Muscle of leg (tissue), 11 donors: ENCODE measurements around the gene NRIP2. TPM values are rescaled to one million over a fixed set of nuclear protein-coding genes. Genes with fewer than 3 reads are reported as not detected.
A peak's percentile ranks its signal among the peaks of the same experiment; 100 is the strongest.

Experiments
- DNase-seq: peaks from one replicate; pipeline ENCODE4 v3.0.0; 2013
- H3K27ac ChIP-seq: one replicate; pipeline ENCODE4 v1.5.1; 2013; ENCODE audit warnings: mild to moderate bottlenecking, low read length, control low read depth
- H3K27me3 ChIP-seq: one replicate; pipeline ENCODE4 v1.6.1; 2013; ENCODE audit warnings: low read length; ENCODE audit not compliant: control insufficient read depth, insufficient read depth
- H3K36me3 ChIP-seq: one replicate; pipeline ENCODE4 v1.6.1; 2013; ENCODE audit warnings: low read length; ENCODE audit not compliant: control insufficient read depth, insufficient read depth
- H3K4me1 ChIP-seq: one replicate; pipeline ENCODE4 v1.6.1; 2013; ENCODE audit warnings: low read length; ENCODE audit not compliant: control insufficient read depth, insufficient read depth
- H3K4me3 ChIP-seq: one replicate; pipeline ENCODE4 v1.5.1; 2013; ENCODE audit warnings: low read length, control low read depth
- H3K9me3 ChIP-seq: replicated peaks from 2 replicates; pipeline ENCODE4 v1.6.1; 2013; ENCODE audit warnings: low read depth, low read length; ENCODE audit not compliant: control insufficient read depth
- WGBS: methylation state at CpG from one replicate; pipeline ENCODE4 v1.1.5; 2013; ENCODE audit warnings: missing lambda C conversion rate; ENCODE audit not compliant: insufficient coverage; 5-methylcytosine and 5-hydroxymethylcytosine counted together
- polyA plus RNA-seq, 8 donors: library from polyadenylated mRNA; unstranded; fragments of 120-200 nt; gene quantifications; one replicate each; pipeline versions ENCODE4 v1.2.1 to v1.2.3, GENCODE V29; 2013; ENCODE audit warnings: inconsistent platforms in 1 of 8, low replicate concordance in 1 of 8; ENCODE audit not compliant: insufficient read length in 8 of 8, insufficient read depth in 1 of 8
- total RNA-seq: library from RNA; stranded (reverse); fragments of 120-200 nt; gene quantifications from one replicate; pipeline ENCODE4 v1.2.4, GENCODE V29; 2013

NRIP2 gene
- total and polyA plus RNA-seq, 9 donors, result 2.3 to 6.6 (median 5.7) TPM

GRCh38 chr12:2812290-2813213 lies 22.3 kb downstream of the NRIP2 start, which contains the start of gene ITFG2:
ITFG2 (plus strand) TSS chr12:2812668; CDS start chr12:2812761, 93 bp downstream.
- Histone ChIP-seq H3K4me1 (peaks cover 11% of the 10 kb centered on the region), H3K36me3 (peaks cover 11% of the 10 kb centered on the region), H3K27me3 (no peaks in the 10 kb centered on the region), H3K9me3 (no peaks in the 10 kb centered on the region), H3K27ac (peak within 1 kb of the TSS; percentile 90), H3K4me3 (peak within 1 kb of the TSS; percentile 60)
- DNase-seq, result peak; percentile 100
- under 1% methylated on average over 41 of the region's 48 CpGs for WGBS

DNA sequence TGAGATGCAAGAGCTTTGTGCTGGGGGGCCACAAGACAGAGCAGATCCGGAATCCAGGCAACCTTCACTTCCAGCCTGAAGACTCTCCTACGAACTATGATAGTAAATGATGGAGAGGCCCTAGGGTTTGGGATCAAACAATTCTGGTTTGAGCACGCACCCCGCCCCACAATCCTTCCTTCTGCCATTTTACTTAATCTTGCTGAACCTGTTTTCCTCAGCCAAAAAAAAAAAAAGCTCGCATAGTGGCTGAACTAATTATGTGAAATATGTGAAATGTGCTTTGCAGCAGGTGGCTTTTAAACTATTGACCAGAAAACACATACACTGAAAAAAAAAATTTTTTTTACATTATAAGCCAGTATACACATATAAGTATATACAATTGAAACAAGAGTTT lies 23.0 kb downstream of the NRIP2 start:
- WGBS, result no CpG with 5 or more reads among the region's 5 CpGs
- H3K36me3 ChIP-seq, result peaks cover 5% of the 10 kb centered on the region
- peak overlapping the region; percentile 81 for H3K27ac ChIP-seq
- DNase-seq, result no peak
- peaks cover 11% of the 10 kb centered on the region for H3K4me1 ChIP-seq
- no peaks in the 10 kb centered on the region for H3K27me3 ChIP-seq
- no peaks in the 10 kb centered on the region for H3K9me3 ChIP-seq
- peak overlapping the region; percentile 60 for H3K4me3 ChIP-seq

- Histone ChIP-seq H3K27me3 (no peaks in the 10 kb centered on the region), H3K27ac (no peak overlapping the region), H3K9me3 (no peaks in the 10 kb centered on the region), H3K4me3 (no peak overlapping the region), H3K4me1 (peaks cover 2% of the 10 kb centered on the region), H3K36me3 (peaks cover 34% of the 10 kb centered on the region)
- no peak for DNase-seq
- 86% methylated on average over 2 of the region's 6 CpGs for WGBS
Observed at GRCh38 chr12:2806700-2807099, 28.1 kb downstream of the NRIP2 start.

GRCh38 chr12:2805143-2805520 lies 29.7 kb downstream of the NRIP2 start:
- DNase-seq, result peak; percentile 27
- WGBS, result no CpG with 5 or more reads among the region's 2 CpGs

GRCh38 chr12:2804393-2805142 lies 30.3 kb downstream of the NRIP2 start:
- Histone ChIP-seq H3K9me3 (no peaks in the 10 kb centered on the region), H3K4me3 (no peak overlapping the region), H3K27ac (no peak overlapping the region), H3K36me3 (peaks cover 55% of the 10 kb centered on the region), H3K27me3 (no peaks in the 10 kb centered on the region), H3K4me1 (no peaks in the 10 kb centered on the region)
- peak; percentile 45 for DNase-seq
- WGBS, result no CpG with 5 or more reads among the region's 5 CpGs

More at GRCh38 chr12:2805143-2805520, 29.7 kb downstream of the NRIP2 start:
- H3K27ac ChIP-seq, result no peak overlapping the region
- H3K27me3 ChIP-seq, result no peaks in the 10 kb centered on the region
- H3K36me3 ChIP-seq, result peaks cover 49% of the 10 kb centered on the region
- H3K4me1 ChIP-seq, result no peaks in the 10 kb centered on the region
- H3K9me3 ChIP-seq, result no peaks in the 10 kb centered on the region
- no peak overlapping the region for H3K4me3 ChIP-seq

DNA sequence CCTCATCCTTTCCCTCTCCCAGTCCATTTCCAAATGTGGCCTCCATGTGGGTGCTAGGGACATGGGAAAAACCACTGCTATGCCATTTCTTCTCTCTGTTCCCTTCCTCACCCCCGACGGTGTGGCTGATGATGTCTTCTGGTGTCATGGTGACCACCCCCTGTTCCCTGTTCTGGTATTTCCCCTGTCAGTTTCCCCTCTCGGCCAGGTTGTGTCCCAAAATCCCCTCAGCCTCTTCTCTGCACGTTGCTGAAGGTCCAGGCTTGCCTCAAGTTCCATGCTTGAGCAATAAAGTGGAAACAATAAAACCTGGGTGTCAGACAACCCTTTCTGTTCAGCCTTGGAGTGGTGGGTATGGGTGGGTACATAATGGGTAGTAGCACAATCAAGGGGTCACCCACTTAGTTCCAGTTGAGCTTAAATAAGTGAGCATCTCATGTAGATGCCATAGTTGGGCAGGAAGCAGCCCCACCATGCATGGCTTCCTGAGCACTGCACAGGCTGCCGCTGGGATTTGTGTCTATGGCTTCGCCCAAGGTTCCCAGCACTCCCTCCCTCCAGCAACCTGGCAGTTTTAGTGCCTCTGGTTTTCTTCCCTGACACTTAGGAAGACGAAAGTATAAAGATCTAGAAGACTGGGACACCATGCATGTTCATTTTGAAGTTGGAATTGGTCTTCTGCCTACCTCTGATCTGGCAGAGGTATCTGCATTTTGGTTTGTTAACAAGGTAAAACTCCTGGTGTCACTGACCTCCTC lies 31.0 kb downstream of the NRIP2 start:
- Histone ChIP-seq H3K27me3 (no peaks in the 10 kb centered on the region), H3K4me3 (no peak overlapping the region), H3K4me1 (no peaks in the 10 kb centered on the region), H3K27ac (no peak overlapping the region), H3K36me3 (peaks cover 62% of the 10 kb centered on the region), H3K9me3 (no peaks in the 10 kb centered on the region)
- WGBS, result 74% methylated on average over 3 of the region's 7 CpGs
- DNase-seq, result no peak

DNA sequence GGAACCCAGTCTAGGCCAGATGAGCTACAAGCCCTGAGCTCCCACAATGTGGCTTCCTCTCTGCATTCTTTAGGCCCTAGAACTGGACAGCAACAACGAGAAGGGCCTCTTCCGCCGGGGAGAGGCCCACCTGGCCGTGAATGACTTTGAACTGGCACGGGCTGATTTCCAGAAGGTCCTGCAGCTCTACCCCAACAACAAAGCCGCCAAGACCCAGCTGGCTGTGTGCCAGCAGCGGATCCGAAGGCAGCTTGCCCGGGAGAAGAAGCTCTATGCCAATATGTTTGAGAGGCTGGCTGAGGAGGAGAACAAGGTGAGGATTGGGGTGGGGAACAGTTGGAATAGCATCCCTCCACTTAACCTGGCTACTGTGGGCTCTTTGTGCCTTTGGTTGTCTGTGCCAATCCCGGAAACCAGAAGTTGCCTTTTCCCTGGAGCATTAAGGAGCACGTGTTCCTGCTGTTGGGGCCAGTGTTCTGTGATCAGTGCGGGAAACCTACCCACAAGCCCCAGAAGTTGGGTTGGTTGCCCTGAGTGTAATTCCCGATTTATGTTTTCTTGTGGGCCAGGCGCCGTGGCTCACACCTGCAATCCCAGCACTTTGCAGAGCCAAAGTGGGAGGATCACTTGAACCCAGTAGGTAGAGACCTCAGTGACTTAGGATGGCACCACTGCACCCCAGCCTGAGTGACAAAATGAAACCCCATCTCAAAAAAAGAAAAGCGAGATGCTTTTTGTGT lies 33.6 kb downstream of the NRIP2 start:
- no peak overlapping the region for H3K27ac ChIP-seq
- H3K9me3 ChIP-seq, result no peaks in the 10 kb centered on the region
- 78% methylated on average over 4 of the region's 16 CpGs for WGBS
- no peak for DNase-seq
- H3K4me3 ChIP-seq, result no peak overlapping the region
- H3K4me1 ChIP-seq, result peaks cover 4% of the 10 kb centered on the region
- peaks cover 80% of the 10 kb centered on the region for H3K36me3 ChIP-seq
- no peaks in the 10 kb centered on the region for H3K27me3 ChIP-seq

GRCh38 chr12:2800046-2800570 lies 34.7 kb downstream of the NRIP2 start:
- WGBS, result no CpG with 5 or more reads among the region's 3 CpGs
- peaks cover 8% of the 10 kb centered on the region for H3K4me1 ChIP-seq
- H3K36me3 ChIP-seq, result peaks cover 72% of the 10 kb centered on the region

DNA sequence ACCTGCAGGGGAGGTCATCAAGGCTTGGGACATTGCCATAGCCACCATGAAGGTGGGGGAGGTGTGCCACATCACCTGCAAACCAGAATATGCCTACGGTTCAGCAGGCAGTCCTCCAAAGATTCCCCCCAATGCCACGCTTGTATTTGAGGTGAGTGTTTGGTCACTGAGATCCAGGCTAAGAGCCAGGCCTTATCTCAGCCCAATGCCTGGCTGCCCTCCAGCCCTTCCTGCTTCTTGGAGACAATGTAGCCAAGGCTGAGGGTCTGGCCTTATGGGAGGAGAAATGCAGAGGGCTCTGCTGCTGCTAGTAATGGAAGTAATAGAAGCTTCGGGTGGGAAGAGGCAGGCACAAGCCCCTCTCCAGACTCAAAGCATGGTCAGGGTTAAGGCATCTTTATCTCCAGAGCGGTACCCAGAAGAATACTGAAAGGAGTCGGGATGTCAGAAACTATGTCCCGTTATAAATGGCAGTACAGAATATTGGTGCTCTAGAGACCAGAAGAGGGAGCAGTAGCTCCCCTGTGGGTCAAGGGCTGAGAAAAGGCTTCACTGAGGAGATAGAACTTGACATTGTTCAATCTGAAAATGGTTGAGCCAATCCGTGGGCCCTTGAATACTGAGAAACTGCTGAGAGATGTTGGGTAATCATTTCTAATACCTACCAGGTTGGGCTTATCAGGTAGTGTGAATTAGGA lies 37.0 kb downstream of the NRIP2 start:
- Histone ChIP-seq H3K4me3 (no peak overlapping the region), H3K27ac (no peak overlapping the region), H3K27me3 (peaks cover 9% of the 10 kb centered on the region), H3K36me3 (peaks cover 60% of the 10 kb centered on the region), H3K4me1 (peaks cover 14% of the 10 kb centered on the region), H3K9me3 (no peaks in the 10 kb centered on the region)
- no peak for DNase-seq
- WGBS, result 88% methylated on average over 6 of the region's 7 CpGs

More at GRCh38 chr12:2800046-2800570, 34.7 kb downstream of the NRIP2 start:
- no peak overlapping the region for H3K4me3 ChIP-seq
- no peak overlapping the region for H3K27ac ChIP-seq
- DNase-seq, result no peak
- H3K9me3 ChIP-seq, result no peaks in the 10 kb centered on the region
- H3K27me3 ChIP-seq, result no peaks in the 10 kb centered on the region
